Measurements from ENCODE around the gene KRT2.

The KRT2 gene

DNA sequence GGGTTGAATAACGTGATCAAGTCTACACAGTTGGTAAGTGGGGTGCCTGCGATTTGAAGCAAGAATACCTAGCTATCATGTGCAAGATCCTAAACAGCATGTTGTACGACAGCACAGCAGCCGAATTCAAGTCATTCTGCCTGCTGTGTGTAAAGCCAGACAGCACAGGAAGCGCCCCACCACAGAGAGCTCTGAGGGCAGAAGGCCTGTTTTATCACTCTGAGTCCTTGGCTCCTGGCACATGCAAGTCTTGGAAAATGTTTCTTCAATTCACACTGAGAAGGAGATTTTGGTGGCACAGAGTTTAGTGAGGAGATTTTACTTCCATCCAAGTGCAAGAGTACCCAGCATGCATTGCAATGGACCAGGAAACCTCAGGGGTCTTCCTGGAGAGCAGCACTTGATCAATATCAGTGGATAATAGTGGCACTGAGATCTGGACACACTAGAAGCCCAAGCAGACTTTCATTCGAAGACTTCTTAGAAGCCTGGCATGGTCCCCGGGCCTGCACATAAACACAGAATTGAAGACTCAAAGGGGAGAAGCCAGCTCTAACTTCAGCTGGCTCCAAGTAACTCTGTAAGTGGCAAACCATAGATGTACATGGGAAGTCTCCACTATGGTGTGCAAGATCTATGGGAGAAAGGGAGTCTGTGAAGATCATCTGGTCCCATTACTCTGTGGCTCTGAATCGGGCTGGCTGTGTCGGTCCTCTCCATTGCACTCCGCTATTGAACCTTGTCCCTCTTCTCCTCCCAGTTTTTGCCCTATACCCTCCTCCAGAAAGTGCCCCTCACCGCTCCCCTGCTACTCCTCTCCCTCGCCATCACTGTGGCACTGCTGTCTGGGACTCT is 29.7 kb upstream of the KRT2 start:
- no peaks in the 10 kb centered on the region for H3K36me3 ChIP-seq
- no peak for TF ChIP-seq Cebpa-rat (IDR thresholded peaks at IDR 0.05)
- H4K20me1 ChIP-seq = no peaks in the 10 kb centered on the region
- no peak overlapping the region for H3K27ac ChIP-seq
- H3K9me3 ChIP-seq (replicated peaks in 1 of 11) = no peaks in the 10 kb centered on the region
- H3K4me2 ChIP-seq = no peak overlapping the region
- no peaks in the 10 kb centered on the region for H3K27me3 ChIP-seq
- no peak overlapping the region for H3K9ac ChIP-seq
- H3K4me3 ChIP-seq = no peak overlapping the region
- H3K4me1 ChIP-seq = no peaks in the 10 kb centered on the region

DNA sequence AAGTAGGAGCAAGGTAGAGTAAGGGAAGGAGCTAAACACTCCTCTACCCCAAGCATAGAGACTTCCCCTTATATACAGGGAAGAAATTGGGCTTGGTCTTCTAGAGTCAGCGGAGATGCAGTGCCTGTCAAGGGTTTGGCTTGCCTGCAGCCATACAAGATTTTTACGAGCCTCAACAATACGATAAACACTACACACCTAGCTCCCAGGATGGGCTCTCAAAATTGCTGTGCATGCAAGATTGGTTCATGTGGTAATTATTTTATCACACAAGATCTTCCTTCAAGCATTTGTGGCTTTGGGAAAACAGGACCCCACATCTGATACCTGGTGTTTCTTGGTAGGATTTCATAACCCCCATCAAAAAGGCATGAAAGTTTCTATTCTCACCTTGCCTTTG is 28.4 kb upstream of the KRT2 start, which contains the start of gene KRT1:
Gene KRT1, minus strand, starts transcription at position 45 of the 400 bp plus-strand sequence. CDS start 59 bp downstream, outside the sequence.
- Histone ChIP-seq H3K27me3 (no peaks in the 10 kb centered on the region), H3K4me1 (no peaks in the 10 kb centered on the region), H3K9ac (no peak within 1 kb of the TSS)

DNA sequence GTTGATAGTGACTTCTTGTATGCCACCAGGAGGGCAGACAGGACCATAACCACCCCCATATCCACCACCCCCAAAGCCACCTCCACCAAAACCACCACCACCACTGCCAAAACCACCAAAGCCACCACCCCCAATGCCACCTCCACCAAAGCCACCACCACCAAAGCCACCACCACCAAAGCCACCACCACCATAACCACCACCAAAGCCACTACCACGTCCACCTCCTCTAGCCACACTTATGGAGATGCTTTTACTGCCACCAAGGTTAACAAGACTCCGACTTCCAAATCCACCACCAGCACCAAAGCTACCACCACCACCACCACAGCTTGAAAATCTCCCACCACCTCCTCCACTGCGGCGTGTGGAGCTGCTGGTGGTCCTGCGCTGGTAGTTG is 27.9 kb upstream of the KRT2 start:
- Histone ChIP-seq H3K27ac (no peak overlapping the region), H3K9me3 (replicated peaks in 1 of 11) (no peaks in the 10 kb centered on the region), H3K4me2 (no peak overlapping the region), H4K20me1 (no peaks in the 10 kb centered on the region), H3K4me1 (no peaks in the 10 kb centered on the region), H3K36me3 (no peaks in the 10 kb centered on the region), H3K4me3 (no peak overlapping the region), H3K9ac (no peak overlapping the region), H3K27me3 (no peaks in the 10 kb centered on the region)
- TF ChIP-seq Cebpa-rat (IDR thresholded peaks at IDR 0.05) = no peak

More for the DNA sequence above, 28.4 kb upstream of the KRT2 start, which contains the start of gene KRT1:
- Histone ChIP-seq H3K27ac (no peak within 1 kb of the TSS), H3K9me3 (replicated peaks in 1 of 11) (no peaks in the 10 kb centered on the region), H3K4me2 (no peak within 1 kb of the TSS), H4K20me1 (no peaks in the 10 kb centered on the region), H3K4me3 (no peak within 1 kb of the TSS), H3K36me3 (no peaks in the 10 kb centered on the region)
- no peak for TF ChIP-seq Cebpa-rat (IDR thresholded peaks at IDR 0.05)

DNA sequence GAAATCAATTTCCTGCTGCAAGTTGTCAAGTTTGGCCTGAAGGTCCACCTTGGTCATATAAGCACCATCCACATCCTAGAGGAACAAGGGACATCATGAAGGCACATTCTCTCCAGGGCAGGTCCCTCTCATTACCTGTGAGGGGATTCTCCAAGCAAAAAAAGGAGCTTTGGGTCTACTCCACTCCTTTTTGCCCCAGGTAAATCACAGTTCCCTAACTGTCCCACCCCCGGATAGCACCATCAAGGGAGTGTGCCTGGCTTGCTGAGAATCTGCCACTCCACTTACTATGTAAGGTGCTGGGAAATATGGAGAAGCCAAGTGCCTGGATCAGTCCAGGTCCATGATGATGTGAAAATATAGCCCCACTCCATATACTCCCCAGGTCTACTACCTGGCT is 25.7 kb upstream of the KRT2 start:
- no peaks in the 10 kb centered on the region for H3K27me3 ChIP-seq
- H3K4me3 ChIP-seq = no peak overlapping the region
- H3K9me3 ChIP-seq (replicated peaks in 1 of 11) = no peaks in the 10 kb centered on the region
- no peaks in the 10 kb centered on the region for H4K20me1 ChIP-seq
- H3K4me1 ChIP-seq = no peaks in the 10 kb centered on the region
- no peak overlapping the region for H3K4me2 ChIP-seq
- no peak overlapping the region for H3K27ac ChIP-seq
- TF ChIP-seq Cebpa-rat (IDR thresholded peaks at IDR 0.05) = no peak
- no peak overlapping the region for H3K9ac ChIP-seq
- H3K36me3 ChIP-seq = no peaks in the 10 kb centered on the region

DNA sequence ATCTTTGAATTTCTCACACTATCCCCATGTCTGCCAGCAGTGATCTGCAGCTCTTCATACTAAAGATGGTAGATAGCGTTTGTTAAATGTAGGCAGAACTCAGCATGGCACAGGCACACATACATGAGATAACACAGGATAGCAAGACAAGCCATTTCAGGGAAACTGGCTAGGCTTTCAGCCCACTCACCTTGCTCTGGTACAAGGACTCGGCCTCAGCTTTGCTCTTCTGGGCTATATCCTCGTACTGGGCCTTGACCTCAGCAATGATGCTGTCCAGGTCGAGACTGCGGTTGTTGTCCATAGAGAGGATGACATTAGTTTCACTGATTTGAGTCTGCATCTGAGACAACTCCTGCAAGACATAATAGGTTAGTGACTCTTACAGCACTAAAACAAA is 25.1 kb upstream of the KRT2 start:
- Histone ChIP-seq H3K27me3 (no peaks in the 10 kb centered on the region), H4K20me1 (no peaks in the 10 kb centered on the region), H3K4me2 (no peak overlapping the region), H3K36me3 (no peaks in the 10 kb centered on the region), H3K27ac (no peak overlapping the region), H3K4me3 (no peak overlapping the region), H3K9me3 (replicated peaks in 1 of 11) (no peaks in the 10 kb centered on the region), H3K4me1 (no peaks in the 10 kb centered on the region), H3K9ac (no peak overlapping the region)
- no peak for TF ChIP-seq Cebpa-rat (IDR thresholded peaks at IDR 0.05)

DNA sequence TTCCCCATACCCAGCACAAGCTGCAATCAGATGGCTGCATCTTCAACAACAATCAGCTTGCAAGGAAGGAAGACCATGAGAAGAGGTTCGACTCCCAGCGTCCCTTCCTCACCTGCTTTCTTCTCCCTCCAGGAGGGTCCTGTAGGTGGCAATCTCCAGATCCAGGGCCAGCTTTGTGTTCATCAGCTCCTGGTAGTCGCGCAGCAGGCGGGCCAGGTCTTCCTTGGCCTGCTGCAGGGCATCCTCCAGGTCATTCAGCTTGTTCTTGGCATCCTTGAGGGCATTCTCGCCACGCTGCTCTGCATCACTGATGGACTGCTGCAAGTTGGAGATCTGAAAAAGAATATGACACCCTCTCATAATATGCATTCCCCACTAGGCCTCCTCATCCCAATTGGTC is 24.2 kb upstream of the KRT2 start:
- no peaks in the 10 kb centered on the region for H3K4me1 ChIP-seq
- H3K4me2 ChIP-seq = no peak overlapping the region
- TF ChIP-seq Cebpa-rat (IDR thresholded peaks at IDR 0.05) = no peak
- H3K27me3 ChIP-seq = no peaks in the 10 kb centered on the region
- H4K20me1 ChIP-seq = no peaks in the 10 kb centered on the region
- H3K9ac ChIP-seq = no peak overlapping the region
- no peak overlapping the region for H3K4me3 ChIP-seq
- H3K9me3 ChIP-seq (replicated peaks in 1 of 11) = no peaks in the 10 kb centered on the region
- no peak overlapping the region for H3K27ac ChIP-seq
- no peaks in the 10 kb centered on the region for H3K36me3 ChIP-seq

DNA sequence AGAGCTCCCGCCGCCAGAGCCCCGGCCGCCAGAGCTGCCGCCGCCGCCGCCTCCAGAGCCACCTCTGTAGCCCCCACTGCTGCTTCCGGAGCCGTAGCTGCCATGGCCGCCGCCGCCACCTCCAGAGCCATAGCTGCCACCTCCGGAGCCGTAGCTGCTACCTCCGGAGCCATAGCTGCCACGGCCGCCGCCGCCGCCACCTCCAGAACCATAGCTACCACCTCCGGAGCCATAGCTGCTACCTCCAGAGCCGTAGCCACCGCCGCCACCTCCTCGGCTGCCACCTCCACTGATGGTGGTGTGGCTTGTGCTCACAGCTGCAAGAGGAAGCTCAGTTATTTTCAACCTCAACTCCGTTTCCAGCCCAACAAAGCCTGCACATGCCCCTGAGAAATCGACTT is 23.3 kb upstream of the KRT2 start:
- Histone ChIP-seq H4K20me1 (no peaks in the 10 kb centered on the region), H3K4me1 (no peaks in the 10 kb centered on the region), H3K27ac (no peak overlapping the region), H3K9me3 (replicated peaks in 1 of 11) (no peaks in the 10 kb centered on the region), H3K4me2 (no peak overlapping the region), H3K27me3 (no peaks in the 10 kb centered on the region), H3K9ac (no peak overlapping the region), H3K4me3 (no peak overlapping the region), H3K36me3 (no peaks in the 10 kb centered on the region)
- no peak for TF ChIP-seq Cebpa-rat (IDR thresholded peaks at IDR 0.05)

DNA sequence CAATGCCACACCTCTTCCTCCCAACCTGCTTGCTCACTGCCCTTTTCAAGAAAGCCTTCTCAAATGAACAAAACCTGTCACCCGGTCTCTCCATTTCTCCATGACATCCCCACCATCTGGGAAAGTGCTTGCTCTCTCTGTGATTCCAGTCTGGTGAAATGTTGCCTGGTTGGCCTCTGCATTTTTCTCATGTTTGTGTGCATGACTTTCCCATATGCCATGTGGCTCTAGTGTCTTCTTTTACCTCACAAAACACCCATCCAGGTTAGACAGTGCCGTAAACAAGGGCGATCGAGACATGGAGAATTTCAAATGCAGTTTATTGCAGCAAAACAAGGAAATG is 22.4 kb upstream of the KRT2 start:
- no peaks in the 10 kb centered on the region for H4K20me1 ChIP-seq
- H3K4me2 ChIP-seq = no peak overlapping the region
- H3K4me3 ChIP-seq = no peak overlapping the region
- H3K27me3 ChIP-seq = no peaks in the 10 kb centered on the region
- no peak overlapping the region for H3K27ac ChIP-seq
- no peak for TF ChIP-seq Cebpa-rat (IDR thresholded peaks at IDR 0.05)
- no peak overlapping the region for H3K9ac ChIP-seq
- no peaks in the 10 kb centered on the region for H3K36me3 ChIP-seq
- no peaks in the 10 kb centered on the region for H3K9me3 ChIP-seq (replicated peaks in 1 of 11)
- no peaks in the 10 kb centered on the region for H3K4me1 ChIP-seq

DNA sequence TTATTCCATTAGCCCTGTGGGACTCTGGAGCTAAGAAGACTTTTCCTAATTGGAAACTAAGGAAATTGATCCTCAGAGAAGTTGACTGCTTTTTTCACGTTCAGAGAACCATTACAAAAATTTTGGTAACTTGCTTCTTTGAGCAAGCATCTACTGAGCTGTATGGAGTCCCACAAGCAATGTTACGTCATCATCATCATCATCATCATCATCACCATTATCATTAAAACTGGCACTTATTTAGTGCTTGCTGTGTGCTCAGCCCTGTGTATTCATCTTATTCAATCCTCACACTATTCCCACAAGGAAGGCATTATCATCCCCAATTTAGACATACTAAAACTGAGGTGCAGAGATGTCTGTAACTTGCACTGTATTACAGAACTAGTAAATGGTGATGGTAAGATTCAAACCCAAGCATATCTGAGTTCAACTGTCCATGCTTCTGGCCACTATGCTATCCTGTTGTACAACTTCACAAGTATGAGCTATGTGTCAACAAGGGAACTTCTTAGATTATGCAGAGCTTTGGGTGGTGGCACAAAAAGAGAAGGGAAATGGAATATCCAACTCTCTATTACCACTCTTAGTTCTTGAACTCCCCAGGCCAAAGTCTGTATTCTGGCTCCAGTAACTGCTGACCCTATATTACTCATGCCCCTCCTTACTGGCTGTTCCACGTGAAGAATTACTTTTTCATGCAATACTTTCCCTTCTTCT is 21.9 kb upstream of the KRT2 start:
- no peak overlapping the region for H3K4me2 ChIP-seq
- TF ChIP-seq Cebpa-rat (IDR thresholded peaks at IDR 0.05) = no peak
- H3K4me1 ChIP-seq = no peaks in the 10 kb centered on the region
- H3K9me3 ChIP-seq (replicated peaks in 1 of 11) = no peaks in the 10 kb centered on the region
- H4K20me1 ChIP-seq = no peaks in the 10 kb centered on the region
- no peaks in the 10 kb centered on the region for H3K36me3 ChIP-seq
- H3K27ac ChIP-seq = no peak overlapping the region
- H3K9ac ChIP-seq = no peak overlapping the region
- no peaks in the 10 kb centered on the region for H3K27me3 ChIP-seq
- no peak overlapping the region for H3K4me3 ChIP-seq

DNA sequence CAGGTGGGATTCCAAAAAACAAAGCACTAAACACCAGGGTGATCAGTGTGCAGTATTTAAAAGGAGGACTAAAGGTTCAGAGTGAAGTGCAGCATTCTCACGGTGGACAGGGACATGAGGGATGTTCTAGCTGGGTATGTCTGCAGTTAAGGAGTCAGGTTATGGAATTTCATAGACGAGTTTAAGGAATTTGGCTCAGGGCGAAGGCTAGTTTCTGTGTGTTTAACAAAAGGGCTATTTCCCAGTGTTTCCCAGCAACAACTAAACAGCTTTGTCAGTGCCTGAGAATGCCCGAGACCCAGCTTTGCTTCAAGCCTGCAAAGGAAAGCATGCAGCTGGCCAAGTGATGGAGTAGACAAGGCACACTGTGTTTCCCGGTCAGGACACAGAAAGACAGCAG is 21.2 kb upstream of the KRT2 start:
- no peak for TF ChIP-seq Cebpa-rat (IDR thresholded peaks at IDR 0.05)
- H3K9ac ChIP-seq = no peak overlapping the region
- no peak overlapping the region for H3K4me3 ChIP-seq
- H3K36me3 ChIP-seq = no peaks in the 10 kb centered on the region
- no peaks in the 10 kb centered on the region for H3K27me3 ChIP-seq
- H3K4me2 ChIP-seq = no peak overlapping the region
- H3K4me1 ChIP-seq = no peaks in the 10 kb centered on the region
- no peak overlapping the region for H3K27ac ChIP-seq
- H3K9me3 ChIP-seq (replicated peaks in 1 of 11) = no peaks in the 10 kb centered on the region
- no peaks in the 10 kb centered on the region for H4K20me1 ChIP-seq

All from BLaER1 treated with 17β-estradiol and CSF1 and Interleukin-3, amounts not matched to agents 10 nM and 100 nM (cell line).